ENCODE measurements around the gene SYNGR4.

SYNGR4 gene

GRCh38 chr19:48372904-48373303 lies 8.7 kb downstream of the SYNGR4 start:
- H3K4me3 ChIP-seq (ENCODE audit: low read length) = no peak overlapping the region
- DNase-seq (ENCODE audit: low read depth) = no peak
- no peak for TF ChIP-seq CTCF (conservative IDR thresholded peaks at IDR 0.05; ENCODE audit: low read length)

- no peak overlapping the region for H3K4me3 ChIP-seq (ENCODE audit: low read length)
- no peak for DNase-seq (ENCODE audit: low read depth)
- no peak for TF ChIP-seq CTCF (conservative IDR thresholded peaks at IDR 0.05; ENCODE audit: low read length)
These were observed 9.4 kb downstream of the SYNGR4 start for GRCh38 chr19:48373567-48373966.

DNA sequence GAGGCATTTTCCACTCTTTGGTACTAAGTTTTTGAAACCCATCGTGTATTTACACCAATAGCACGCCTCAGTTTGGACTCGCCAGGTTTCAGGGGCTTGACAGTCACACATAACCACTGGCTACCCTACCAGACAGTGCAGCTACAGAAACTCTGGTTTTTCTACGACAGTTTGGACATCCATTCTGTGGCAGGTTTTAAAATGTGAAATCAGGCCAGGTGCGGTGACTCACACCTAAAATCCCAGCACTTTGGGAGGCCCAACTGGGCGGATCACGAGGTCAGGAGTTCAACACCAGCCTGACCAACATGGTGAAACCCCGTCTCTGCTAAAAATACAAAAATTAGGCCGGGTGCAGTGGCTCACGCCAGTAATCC lies 14.0 kb downstream of the SYNGR4 start:
- no peak for DNase-seq (ENCODE audit: low read depth)
- no peak overlapping the region for H3K4me3 ChIP-seq (ENCODE audit: low read length)
- TF ChIP-seq CTCF (conservative IDR thresholded peaks at IDR 0.05; ENCODE audit: low read length) = no peak

- no peak for TF ChIP-seq CTCF (conservative IDR thresholded peaks at IDR 0.05; ENCODE audit: low read length)
- no peak for DNase-seq (ENCODE audit: low read depth)
- H3K4me3 ChIP-seq (ENCODE audit: low read length) = no peak overlapping the region
These were observed 14.9 kb downstream of the SYNGR4 start for GRCh38 chr19:48379058-48379457.

DNA sequence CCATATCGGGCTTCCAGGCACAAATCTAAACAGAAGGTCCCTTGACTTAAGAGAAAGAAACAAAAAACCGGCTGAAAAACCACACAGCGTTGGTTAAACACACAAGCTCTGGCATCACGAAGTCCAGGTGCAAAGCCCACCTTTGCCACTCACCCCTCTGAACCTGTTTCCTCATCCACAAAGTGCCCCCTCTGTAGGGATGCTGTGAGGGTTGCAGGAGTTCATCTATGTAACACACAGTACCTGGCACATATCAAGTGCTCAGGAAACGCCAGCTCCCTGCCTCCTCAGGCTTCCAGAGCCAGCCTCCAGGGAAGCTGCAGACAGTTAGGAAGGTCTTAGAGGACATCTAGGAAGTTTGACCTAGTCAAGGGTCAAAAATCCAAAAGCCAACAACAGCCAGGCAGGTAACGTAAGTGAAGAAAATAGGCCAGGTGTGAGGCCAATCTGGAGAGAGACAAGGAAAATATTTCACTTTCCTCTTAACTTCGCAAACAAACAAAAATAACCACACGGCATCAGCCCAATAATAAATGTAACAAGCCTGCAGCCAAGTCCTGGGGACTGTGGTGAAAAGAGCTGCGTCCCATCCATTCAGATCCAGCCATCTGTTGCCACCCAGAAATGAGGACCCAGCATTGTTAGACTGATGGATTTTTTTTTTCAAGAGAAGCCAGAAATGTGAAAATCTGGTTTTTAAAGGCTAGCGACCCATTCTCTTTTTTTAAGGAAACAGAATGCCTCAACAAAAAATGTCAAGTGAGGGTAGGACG lies 17.2 kb downstream of the SYNGR4 start:
- no peak overlapping the region for H3K4me3 ChIP-seq (ENCODE audit: low read length)
- no peak for TF ChIP-seq CTCF (conservative IDR thresholded peaks at IDR 0.05; ENCODE audit: low read length)
- DNase-seq (ENCODE audit: low read depth) = no peak

GRCh38 chr19:48382286-48382685 lies 18.1 kb downstream of the SYNGR4 start:
- DNase-seq (ENCODE audit: low read depth) = no peak
- no peak for TF ChIP-seq CTCF (conservative IDR thresholded peaks at IDR 0.05; ENCODE audit: low read length)
- no peak overlapping the region for H3K4me3 ChIP-seq (ENCODE audit: low read length)

DNA sequence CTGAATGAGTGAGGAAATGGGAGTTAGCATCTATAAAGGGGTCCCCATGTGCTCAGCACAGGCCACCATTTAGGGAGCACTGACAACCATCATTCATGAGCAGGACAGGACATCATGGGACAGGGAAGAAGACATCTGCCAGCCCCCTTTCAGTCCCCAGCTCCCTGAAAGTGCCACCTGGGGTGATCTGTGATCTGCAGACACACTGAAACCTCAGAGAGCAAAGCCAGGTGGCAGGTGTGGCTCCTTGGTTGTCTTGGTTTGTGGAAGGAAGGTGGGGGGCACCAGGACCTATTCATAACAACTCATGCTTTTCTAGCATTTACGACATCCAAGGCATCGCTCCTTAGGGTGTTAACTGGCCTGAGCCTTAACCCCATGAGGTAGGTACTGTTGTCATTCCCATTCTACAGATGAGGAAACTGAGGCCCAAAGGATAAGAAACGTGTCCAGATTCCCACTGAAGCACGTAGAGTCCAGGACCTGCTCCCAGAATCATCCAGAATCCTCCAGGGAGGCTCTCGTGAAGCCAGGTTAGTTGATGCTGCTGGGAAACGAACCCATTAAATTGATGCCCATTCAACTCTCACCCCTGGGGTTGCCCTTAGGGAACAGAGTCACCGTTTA lies 21.4 kb downstream of the SYNGR4 start:
- DNase-seq (ENCODE audit: low read depth) = no peak
- no peak overlapping the region for H3K4me3 ChIP-seq (ENCODE audit: low read length)
- TF ChIP-seq CTCF (conservative IDR thresholded peaks at IDR 0.05; ENCODE audit: low read length) = no peak

Measured in AG10803 (cell line).